Measurements from ENCODE around the gene IGF1R.

IGF1R gene

GRCh38 chr15:98951004-98951403 is 302.7 kb downstream of the IGF1R start:
- ChIA-PET CTCF (interaction anchor here (1.3 kb wide), 1 partner anchor 13 kb away, joined by 4 read pairs; no protein-coding TSS in a partner anchor), POLR2A (no interaction called here)
- no peak for TF ChIP-seq CTCF (IDR thresholded peaks at IDR 0.05; ENCODE audit: control extremely low read depth, extremely low read depth, low read depth, missing control alignments)
- no peak for DNase-seq (ENCODE audit: extremely low spot score)

DNA sequence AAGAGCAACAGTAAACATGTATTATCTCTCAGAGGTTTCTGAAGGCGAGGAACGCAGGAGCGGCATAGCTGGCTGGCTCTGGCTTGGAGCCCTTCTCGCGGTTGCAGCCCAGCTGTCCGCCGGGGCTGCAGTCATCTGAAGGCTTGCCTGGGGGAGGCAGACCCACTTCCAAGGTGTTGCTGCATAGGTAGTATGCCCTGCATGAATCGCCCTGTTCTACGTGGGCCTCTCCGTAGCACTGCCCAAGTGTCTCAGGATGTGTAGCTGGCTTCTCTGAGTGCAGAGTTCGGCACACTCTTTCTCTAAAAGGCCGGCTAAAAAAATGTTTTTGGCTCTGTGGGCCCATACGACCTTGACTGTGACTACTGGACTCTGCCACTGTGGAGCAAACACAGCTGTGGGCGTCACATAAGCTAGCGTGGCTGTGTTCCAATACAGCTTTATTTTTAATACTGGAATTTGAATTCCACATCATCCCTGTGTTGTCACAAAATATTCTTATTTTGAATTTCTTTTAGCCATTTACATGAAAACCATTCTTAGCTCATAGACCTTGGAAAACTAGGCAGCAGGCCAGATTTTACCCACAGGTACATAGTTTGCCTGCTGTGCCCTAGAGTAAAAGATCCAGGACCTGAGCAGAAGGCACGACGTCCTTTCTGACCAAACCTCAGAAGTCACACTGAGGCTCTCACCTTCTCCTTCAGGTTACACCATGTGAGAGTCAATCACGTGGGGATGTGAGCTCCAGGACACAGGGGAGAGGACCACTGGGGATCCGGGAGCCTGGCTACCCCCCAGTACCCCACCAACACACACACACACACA is 303.4 kb downstream of the IGF1R start:
- no peak for TF ChIP-seq CTCF (IDR thresholded peaks at IDR 0.05; ENCODE audit: control extremely low read depth, extremely low read depth, low read depth, missing control alignments)
- no peak for DNase-seq (ENCODE audit: extremely low spot score)
- CTCF ChIA-PET: interaction anchor here (1.3 to 2.3 kb wide), 2 partner anchors 14 to 125 kb away, joined by 4 to 6 read pairs; no protein-coding TSS in a partner anchor
- POLR2A ChIA-PET: no interaction called here

- ChIA-PET CTCF (interaction anchor here (0.9 to 2.3 kb wide), 4 partner anchors 15 to 124 kb away, joined by 3 to 6 read pairs (median 3); no protein-coding TSS in a partner anchor), POLR2A (no interaction called here)
- no peak for TF ChIP-seq CTCF (IDR thresholded peaks at IDR 0.05; ENCODE audit: control extremely low read depth, extremely low read depth, low read depth, missing control alignments)
- peak; percentile 71 for DNase-seq (ENCODE audit: extremely low spot score)
Observed at GRCh38 chr15:98952381-98952803, 304.1 kb downstream of the IGF1R start.

- no peak for TF ChIP-seq CTCF (IDR thresholded peaks at IDR 0.05; ENCODE audit: control extremely low read depth, extremely low read depth, low read depth, missing control alignments)
- POLR2A ChIA-PET: no interaction called here
- peak; percentile 41 for DNase-seq (ENCODE audit: extremely low spot score)
- CTCF ChIA-PET: interaction anchor here (0.9 to 2.3 kb wide), 4 partner anchors 16 to 123 kb away, joined by 3 to 6 read pairs (median 3); no protein-coding TSS in a partner anchor
Observed at GRCh38 chr15:98953000-98953787, 304.9 kb downstream of the IGF1R start.

DNA sequence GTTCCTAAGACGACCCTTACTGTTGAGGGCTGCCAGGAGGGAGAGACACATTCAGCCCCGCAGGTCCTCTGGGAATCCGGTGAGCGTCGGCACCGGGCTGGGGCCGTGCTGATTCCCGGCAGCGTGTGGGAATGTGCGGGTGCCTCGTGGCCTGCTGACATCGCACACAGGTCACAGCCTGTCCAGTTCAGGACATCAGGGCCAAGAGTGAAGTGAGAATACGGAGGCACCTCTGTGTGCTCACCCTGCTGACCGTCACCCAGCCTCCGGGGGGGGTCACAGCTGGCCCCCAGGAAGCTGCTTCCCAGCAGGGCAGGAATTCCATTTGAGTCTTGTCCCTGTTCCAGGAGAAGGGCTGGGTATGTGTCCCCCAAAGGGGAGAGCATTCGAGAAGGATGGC is 305.6 kb downstream of the IGF1R start:
- no peak for DNase-seq (ENCODE audit: extremely low spot score)
- TF ChIP-seq CTCF (IDR thresholded peaks at IDR 0.05; ENCODE audit: control extremely low read depth, extremely low read depth, low read depth, missing control alignments): no peak
- ChIA-PET CTCF (no interaction called here), POLR2A (no interaction called here)

GRCh38 chr15:98954411-98954810 is 306.1 kb downstream of the IGF1R start:
- CTCF ChIA-PET: no interaction called here
- no peak for TF ChIP-seq CTCF (IDR thresholded peaks at IDR 0.05; ENCODE audit: control extremely low read depth, extremely low read depth, low read depth, missing control alignments)
- POLR2A ChIA-PET: no interaction called here
- no peak for DNase-seq (ENCODE audit: extremely low spot score)

Data from GM10248 (cell line).